K562 (cell line): ENCODE measurements around the gene UBR4. TPM values are rescaled to one million over a fixed set of nuclear protein-coding genes. Genes with fewer than 3 reads are reported as not detected.
A peak's percentile ranks its signal among the peaks of the same experiment; 100 is the strongest.

ENCODE experiments used
- ARID1B ChIP-seq: fragments of 450-650 bp; IDR thresholded peaks from 2 replicates; pipeline ENCODE4 v1.6.1; 2016; ENCODE audit warnings: antibody characterized with exemption, mild to moderate bottlenecking, inconsistent platforms
- BCL6 ChIP-seq: fragments of 250-450 bp; sonication (Bioruptor Pico); IDR thresholded peaks from 2 replicates; pipeline ENCODE4 v1.4.0; 2020
- BCOR ChIP-seq: fragments of 450-650 bp; IDR thresholded peaks from 2 replicates; pipeline ENCODE4 v1.6.1; 2016
- CREB5 ChIP-seq: fragments of 250-450 bp; sonication (Bioruptor Pico); IDR thresholded peaks from 2 replicates; pipeline ENCODE4 v1.5.0; 2020; ENCODE audit warnings: mild to moderate bottlenecking
- FOS ChIP-seq: IDR thresholded peaks from 3 replicates; pipeline ENCODE4 v1.6.1; 2011; ENCODE audit not compliant: insufficient read length; ENCODE audit errors: extremely low read depth
- IFI16 ChIP-seq: fragments of 250-450 bp; sonication (Bioruptor Pico); IDR thresholded peaks from 2 replicates; pipeline ENCODE4 v2.1.2; 2022; ENCODE audit warnings: mild to moderate bottlenecking, inconsistent platforms
- RBM39 ChIP-seq: fragments of 200-400 bp; formaldehyde crosslinking; optimal IDR thresholded peaks from 2 replicates; pipeline ENCODE3; 2018; ENCODE audit warnings: low read depth, low read length
- REST ChIP-seq, 2 experiments: fragments of 450-650 bp; formaldehyde crosslinking in 1 of 2; IDR thresholded peaks; 2 replicates each; pipeline versions ENCODE4 v1.4.0 to v1.6.1; 2014 to 2020; ENCODE audit warnings: mild to moderate bottlenecking in 2 of 2, borderline replicate concordance in 1 of 2, low read depth in 1 of 2
- TCFL5 ChIP-seq: fragments of 250-450 bp; sonication (Bioruptor Pico); conservative IDR thresholded peaks from 2 replicates; pipeline ENCODE4 v1.6.1; 2021; ENCODE audit warnings: mild to moderate bottlenecking, moderate library complexity, matching md5 sums
- TOE1 ChIP-seq, 2 experiments: fragments of 450-650 bp in 1 of 2; sonication (generic) in 1 of 2; formaldehyde crosslinking in 1 of 2; IDR thresholded peaks; 2 replicates each; pipeline versions ENCODE4 v1.7.1 to v1.8.0; 2016 to 2022; ENCODE audit warnings: borderline replicate concordance in 2 of 2, mild to moderate bottlenecking in 2 of 2, antibody characterized with exemption in 1 of 2, inconsistent platforms in 1 of 2, low read depth in 1 of 2, missing genetic modification reagents in 1 of 2, moderate library complexity in 1 of 2
- ZNF184 ChIP-seq: sonication (generic); formaldehyde crosslinking; IDR thresholded peaks from 2 replicates; pipeline ENCODE4 v1.5.0; 2020; ENCODE audit warnings: missing genetic modification reagents
- ZNF24 ChIP-seq: fragments of 450-650 bp; IDR thresholded peaks from 2 replicates; pipeline ENCODE4 v1.6.1; 2016
- ZNF395 ChIP-seq: fragments of 200-800 bp; sonication (Bioruptor generic); IDR thresholded peaks from 2 replicates; pipeline ENCODE4 v1.6.1; 2017; ENCODE audit warnings: missing genetic modification characterization, missing compliant biosample characterization
- ZNF561 ChIP-seq: fragments of 450-650 bp; formaldehyde crosslinking; conservative IDR thresholded peaks from 2 replicates; pipeline ENCODE4 v1.4.0; 2020; ENCODE audit warnings: mild to moderate bottlenecking, moderate library complexity
- polyA plus RNA-seq, 8 experiments: library from polyadenylated mRNA; depleted of rRNA in 4 of 8; stranded (reverse) in 5 of 8; unstranded in 3 of 8; fragments of >200 nt; fragmentation: Nextera tagmentation in 2 of 8; fragmentation: Illumina TruSeq in 1 of 8; extraction: Ambion mirVana in 2 of 8; extraction: Trizol in 1 of 8; gene quantifications; 2 replicates each; pipeline versions ENCODE4 v1.2.1 to v1.2.3, GENCODE V29; 2011 to 2014; ENCODE audit warnings: inconsistent platforms in 1 of 8, missing spikeins in 1 of 8
- total RNA-seq, 7 experiments: library from RNA; depleted of rRNA in 6 of 7; stranded (reverse); fragments of >200 nt in 6 of 7; fragmentation: Illumina TruSeq in 2 of 7; extraction: Trizol in 2 of 7; gene quantifications; 2 replicates each; pipeline versions ENCODE4 v1.2.1 to v1.2.3, GENCODE V29; 2011 to 2021; ENCODE audit warnings: low replicate concordance in 1 of 7
- TF ChIP-seq, protein P1 (sequence below): fragments of 450-650 bp; IDR thresholded peaks from 2 replicates; pipeline ENCODE4 v1.6.1; 2017; ENCODE audit warnings: antibody characterized with exemption

The UBR4 gene
- total and polyA plus RNA-seq, 9 of the 15 experiments (the other 6 are each of a cell fraction or from before 2014, with no cell fraction given): 55.4 to 277 (median 123) TPM

- TF ChIP-seq REST (IDR thresholded peaks at IDR 0.05; ENCODE audit: borderline replicate concordance) (peak; percentile 21; the same call in 1 of the 2 replicates), REST (CRISPR knock-in tag; IDR thresholded peaks at IDR 0.05; ENCODE audit: low read depth) (no peak), ZNF561 (no peak), TCFL5 (CRISPR knock-in tag) (no peak), BCOR (no peak), FOS (peak; percentile 40), ZNF24 (no peak), ZNF184 (CRISPR knock-in tag) (no peak), TOE1 (IDR thresholded peaks at IDR 0.05; ENCODE audit: borderline replicate concordance) (peak; percentile 85), TOE1 (CRISPR knock-in tag; IDR thresholded peaks at IDR 0.05; ENCODE audit: borderline replicate concordance, low read depth) (no peak), BCL6 (CRISPR knock-in tag) (0 out of 2 replicates have a peak, but pooled peaks have one; percentile 21), IFI16 (CRISPR knock-in tag) (no peak), ARID1B (peak; percentile 78), CREB5 (no peak), RBM39 (no peak), ZNF395 (CRISPR knock-in tag) (peak; percentile 68; the same call in 1 of the 2 replicates)
- TF ChIP-seq, protein P1, sequence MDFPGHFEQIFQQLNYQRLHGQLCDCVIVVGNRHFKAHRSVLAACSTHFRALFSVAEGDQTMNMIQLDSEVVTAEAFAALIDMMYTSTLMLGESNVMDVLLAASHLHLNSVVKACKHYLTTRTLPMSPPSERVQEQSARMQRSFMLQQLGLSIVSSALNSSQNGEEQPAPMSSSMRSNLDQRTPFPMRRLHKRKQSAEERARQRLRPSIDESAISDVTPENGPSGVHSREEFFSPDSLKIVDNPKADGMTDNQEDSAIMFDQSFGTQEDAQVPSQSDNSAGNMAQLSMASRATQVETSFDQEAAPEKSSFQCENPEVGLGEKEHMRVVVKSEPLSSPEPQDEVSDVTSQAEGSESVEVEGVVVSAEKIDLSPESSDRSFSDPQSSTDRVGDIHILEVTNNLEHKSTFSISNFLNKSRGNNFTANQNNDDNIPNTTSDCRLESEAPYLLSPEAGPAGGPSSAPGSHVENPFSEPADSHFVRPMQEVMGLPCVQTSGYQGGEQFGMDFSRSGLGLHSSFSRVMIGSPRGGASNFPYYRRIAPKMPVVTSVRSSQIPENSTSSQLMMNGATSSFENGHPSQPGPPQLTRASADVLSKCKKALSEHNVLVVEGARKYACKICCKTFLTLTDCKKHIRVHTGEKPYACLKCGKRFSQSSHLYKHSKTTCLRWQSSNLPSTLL: no peak
Measured at GRCh38 chr1:19081218-19081893, 128.7 kb downstream of the UBR4 start (continued).
